ENCODE data around the gene PAX5. TPM values are rescaled to one million over a fixed set of nuclear protein-coding genes. Genes with fewer than 3 reads are reported as not detected.

The PAX5 gene
- total and polyA plus RNA-seq, 3 donors from 2014 or later, result 0.79 to 1.9 (median 1.3) TPM

- Histone ChIP-seq H3K4me3 (no peak overlapping the region), H3K27ac (no peak overlapping the region), H3K4me1 (no peaks in the 10 kb centered on the region), H3K27me3 (no peaks in the 10 kb centered on the region), H3K9me3 (no peaks in the 10 kb centered on the region), H3K36me3 (ENCODE audit: low read depth, missing control alignments) (no peaks in the 10 kb centered on the region)
- TF ChIP-seq POLR2A (IDR thresholded peaks at IDR 0.05) (no peak), CTCF (IDR thresholded peaks at IDR 0.05) (no peak)
- intact Hi-C loops (cut with DNase I; ENCODE audit: low total_unique reads), result no loop called here
- DNase-seq, result no peak
- 88 to 89% methylated on average over 28 of the region's 28 CpGs for WGBS, 2 donors
Observed at GRCh38 chr9:36842560-36843530, 191.2 kb downstream of the PAX5 start.

GRCh38 chr9:36840898-36841536 lies 193.1 kb downstream of the PAX5 start:
- 89 to 90% methylated on average over 2 of the region's 2 CpGs for WGBS, 2 donors
- Histone ChIP-seq H3K27me3 (no peaks in the 10 kb centered on the region), H3K4me1 (no peaks in the 10 kb centered on the region), H3K4me3 (no peak overlapping the region), H3K36me3 (ENCODE audit: low read depth, missing control alignments) (no peaks in the 10 kb centered on the region), H3K27ac (no peak overlapping the region), H3K9me3 (no peaks in the 10 kb centered on the region)
- DNase-seq, result no peak
- intact Hi-C loops (cut with DNase I; ENCODE audit: low total_unique reads), result no loop called here
- TF ChIP-seq CTCF (IDR thresholded peaks at IDR 0.05) (no peak), POLR2A (IDR thresholded peaks at IDR 0.05) (no peak)

GRCh38 chr9:36839131-36839885 lies 194.8 kb downstream of the PAX5 start:
- no peak overlapping the region for H3K27ac ChIP-seq

More at GRCh38 chr9:36839131-36839885, 194.8 kb downstream of the PAX5 start:
- H3K9me3 ChIP-seq, result no peaks in the 10 kb centered on the region
- WGBS, 2 donors, result 91 to 94% methylated on average over 9 to 15 of the region's 15 CpGs
- H3K27me3 ChIP-seq, result no peaks in the 10 kb centered on the region
- intact Hi-C loops (cut with DNase I; ENCODE audit: low total_unique reads), result no loop called here
- H3K4me1 ChIP-seq, result no peaks in the 10 kb centered on the region
- TF ChIP-seq CTCF (IDR thresholded peaks at IDR 0.05), result no peak
- DNase-seq, result no peak
- H3K36me3 ChIP-seq (ENCODE audit: low read depth, missing control alignments), result no peaks in the 10 kb centered on the region
- no peak overlapping the region for H3K4me3 ChIP-seq
